HG03097 (cell line): ENCODE results near the gene FOLR3.
"Not testable (repeated sequence)": the region's sequence is repeated elsewhere in the genome, so short reads cannot be mapped to it uniquely, and the experiment has no call there.

Source experiments
- ATAC-seq: cut with Tn5 transposase; IDR thresholded peaks from one replicate; pipeline ENCODE4 v1.9.1; 2021; ENCODE audit not compliant: unreplicated experiment, low FRiP score

FOLR3 gene

GRCh38 chr11:72157131-72157530 lies 21.6 kb downstream of the FOLR3 start:
- ATAC-seq, result no peak

GRCh38 chr11:72160319-72160718 lies 24.8 kb downstream of the FOLR3 start:
- ATAC-seq, result no peak

- ATAC-seq, result no peak
Observed at GRCh38 chr11:72162891-72163492, 27.5 kb downstream of the FOLR3 start.

GRCh38 chr11:72164187-72164586 lies 28.7 kb downstream of the FOLR3 start:
- not testable (repeated sequence) for ATAC-seq

- not testable (repeated sequence) for ATAC-seq
Observed at GRCh38 chr11:72169046-72169555, 33.6 kb downstream of the FOLR3 start.

GRCh38 chr11:72169754-72170153 lies 34.2 kb downstream of the FOLR3 start:
- ATAC-seq, result not testable (repeated sequence)

GRCh38 chr11:72172043-72172442 lies 36.5 kb downstream of the FOLR3 start:
- not testable (repeated sequence) for ATAC-seq

GRCh38 chr11:72173291-72173690 lies 37.8 kb downstream of the FOLR3 start:
- ATAC-seq, result no peak

GRCh38 chr11:72174302-72175070 lies 39.0 kb downstream of the FOLR3 start:
- no peak for ATAC-seq

GRCh38 chr11:72177656-72178055 lies 42.1 kb downstream of the FOLR3 start:
- ATAC-seq, result no peak

GRCh38 chr11:72179049-72179803 lies 43.7 kb downstream of the FOLR3 start:
- no peak for ATAC-seq

GRCh38 chr11:72179804-72180396 lies 44.4 kb downstream of the FOLR3 start:
- no peak for ATAC-seq

- ATAC-seq, result not testable (repeated sequence)
Observed at GRCh38 chr11:72180892-72181552, 45.5 kb downstream of the FOLR3 start.

- ATAC-seq, result not testable (repeated sequence)
Observed at GRCh38 chr11:72181553-72181958, 46.0 kb downstream of the FOLR3 start.

- no peak for ATAC-seq
Observed at GRCh38 chr11:72188267-72188666, 52.7 kb downstream of the FOLR3 start.
